ENCODE results near the gene EPB42. TPM values are rescaled to one million over a fixed set of nuclear protein-coding genes. Genes with fewer than 3 reads are reported as not detected.
"Not testable (repeated sequence)": the region's sequence is repeated elsewhere in the genome, so short reads cannot be mapped to it uniquely, and the experiment has no call there.

Gene EPB42
- total RNA-seq, 4 donors from 2014 or later, result 0.12 to 0.40 TPM; not detected in 2

DNA sequence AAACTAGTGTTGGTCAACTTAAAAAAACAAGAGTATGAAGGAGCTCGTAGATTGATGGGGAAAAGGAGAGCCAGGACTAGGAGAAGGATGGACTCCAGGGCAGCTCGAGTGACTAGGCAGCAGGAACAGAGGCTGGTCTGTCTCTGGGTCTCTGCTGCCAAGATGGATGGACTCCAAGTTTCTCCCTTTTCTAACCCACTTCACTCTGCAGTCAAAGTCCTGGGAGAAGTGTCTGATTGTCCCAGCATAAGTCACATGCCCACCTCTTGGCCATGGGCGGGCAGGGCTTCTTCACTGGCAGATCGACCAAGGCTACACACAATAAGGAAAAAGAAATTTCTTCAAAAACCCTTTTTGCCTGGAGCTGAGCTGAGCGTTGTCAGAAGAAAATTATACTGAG, 9.2 kb upstream of the EPB42 start:
- no peak for ATAC-seq
- H3K4me3 ChIP-seq, result no peak overlapping the region
- H3K36me3 ChIP-seq, result no peaks in the 10 kb centered on the region
- H3K9me3 ChIP-seq, result no peaks in the 10 kb centered on the region
- H3K27ac ChIP-seq, result peak overlapping the region in 3 of 4 donors; percentile 7 to 51 (median 31)
- WGBS, 2 donors (ENCODE audit: low coverage in 1 of 2), result 30 to 67% methylated on average over 2 to 5 of the region's 5 CpGs
- peaks cover 4% of the 10 kb centered on the region for H3K27me3 ChIP-seq
- TF ChIP-seq EP300 (IDR thresholded peaks at IDR 0.05), result no peak
- TF ChIP-seq POLR2A (IDR thresholded peaks at IDR 0.05), result no peak
- TF ChIP-seq, protein P1, sequence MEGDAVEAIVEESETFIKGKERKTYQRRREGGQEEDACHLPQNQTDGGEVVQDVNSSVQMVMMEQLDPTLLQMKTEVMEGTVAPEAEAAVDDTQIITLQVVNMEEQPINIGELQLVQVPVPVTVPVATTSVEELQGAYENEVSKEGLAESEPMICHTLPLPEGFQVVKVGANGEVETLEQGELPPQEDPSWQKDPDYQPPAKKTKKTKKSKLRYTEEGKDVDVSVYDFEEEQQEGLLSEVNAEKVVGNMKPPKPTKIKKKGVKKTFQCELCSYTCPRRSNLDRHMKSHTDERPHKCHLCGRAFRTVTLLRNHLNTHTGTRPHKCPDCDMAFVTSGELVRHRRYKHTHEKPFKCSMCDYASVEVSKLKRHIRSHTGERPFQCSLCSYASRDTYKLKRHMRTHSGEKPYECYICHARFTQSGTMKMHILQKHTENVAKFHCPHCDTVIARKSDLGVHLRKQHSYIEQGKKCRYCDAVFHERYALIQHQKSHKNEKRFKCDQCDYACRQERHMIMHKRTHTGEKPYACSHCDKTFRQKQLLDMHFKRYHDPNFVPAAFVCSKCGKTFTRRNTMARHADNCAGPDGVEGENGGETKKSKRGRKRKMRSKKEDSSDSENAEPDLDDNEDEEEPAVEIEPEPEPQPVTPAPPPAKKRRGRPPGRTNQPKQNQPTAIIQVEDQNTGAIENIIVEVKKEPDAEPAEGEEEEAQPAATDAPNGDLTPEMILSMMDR (IDR thresholded peaks at IDR 0.05), result no peak
- no peak for TF ChIP-seq POLR2AphosphoS5 (IDR thresholded peaks at IDR 0.05)
- H3K4me1 ChIP-seq, result peaks cover 0 to 5% (median 0%) of the 10 kb centered on the region in 3 donors

DNA sequence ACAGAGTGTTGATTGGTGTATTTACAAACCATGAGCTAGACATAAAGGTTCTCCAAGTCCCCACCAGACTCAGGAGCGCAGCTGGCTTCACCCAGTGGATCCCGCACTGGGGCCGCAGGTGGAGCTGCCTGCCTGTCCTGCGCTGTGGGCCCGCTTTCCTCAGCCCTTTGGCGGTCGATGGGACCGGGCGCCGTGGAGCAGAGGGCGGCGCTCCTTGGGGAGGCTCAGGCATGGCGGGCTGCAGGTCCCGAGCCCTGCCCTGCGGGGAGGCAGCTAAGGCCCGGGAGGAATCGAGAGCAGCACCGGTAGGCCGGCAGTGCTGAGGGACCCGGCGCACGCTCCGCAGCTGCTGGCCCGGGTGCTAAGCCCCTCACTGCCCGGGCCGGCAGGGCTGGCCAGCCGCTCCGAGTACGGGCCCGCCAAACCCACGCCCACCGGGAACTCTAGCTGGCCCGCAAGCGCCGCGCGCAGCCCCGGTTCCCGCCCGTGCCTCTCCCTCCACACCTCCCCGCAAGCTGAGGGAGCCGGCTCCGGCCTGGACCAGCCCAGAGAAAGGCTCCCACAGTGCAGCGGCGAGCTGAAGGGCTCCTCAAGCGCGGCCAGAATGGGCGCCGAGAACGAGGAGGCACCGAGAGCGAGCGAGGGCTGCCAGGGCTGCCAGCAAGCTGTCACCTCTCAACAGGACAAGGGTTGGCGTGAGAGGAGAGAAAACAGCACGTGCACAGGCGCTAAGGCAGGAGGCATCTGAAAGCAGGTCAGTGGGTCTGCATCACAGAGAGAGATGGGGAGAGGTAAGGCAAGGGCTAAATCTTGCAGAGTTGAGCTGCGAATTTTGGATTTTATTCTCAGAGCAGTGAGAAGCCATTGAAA, 5.9 kb upstream of the EPB42 start:
- H3K27me3 ChIP-seq, result peaks cover 10% of the 10 kb centered on the region
- H3K27ac ChIP-seq, result no peak overlapping the region
- no peaks in the 10 kb centered on the region for H3K36me3 ChIP-seq
- peaks cover 0 to 5% (median 0%) of the 10 kb centered on the region in 3 donors for H3K4me1 ChIP-seq
- ATAC-seq, result no peak
- H3K4me3 ChIP-seq, result no peak overlapping the region
- WGBS, 2 donors (ENCODE audit: low coverage in 1 of 2), result 86 to 100% methylated on average over 1 of the region's 57 CpGs
- no peaks in the 10 kb centered on the region for H3K9me3 ChIP-seq
- TF ChIP-seq POLR2AphosphoS5 (IDR thresholded peaks at IDR 0.05) (no peak), EP300 (IDR thresholded peaks at IDR 0.05) (no peak), POLR2A (IDR thresholded peaks at IDR 0.05) (no peak)
- TF ChIP-seq, protein P1 (IDR thresholded peaks at IDR 0.05), result no peak

DNA sequence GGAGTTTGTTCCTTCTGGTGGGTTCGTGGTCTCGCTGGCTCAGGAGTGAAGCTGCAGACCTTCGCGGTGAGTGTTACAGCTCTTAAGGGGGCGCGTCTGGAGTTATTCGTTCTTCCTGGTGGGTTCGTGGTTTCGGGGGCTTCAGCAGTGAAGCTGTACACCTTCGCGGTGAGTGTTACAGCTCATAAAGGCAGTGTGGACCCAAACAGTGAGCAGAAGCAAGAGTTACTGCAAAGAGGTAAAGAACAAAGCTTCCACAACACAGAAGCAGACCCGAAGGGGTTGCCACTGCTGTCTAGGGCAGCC, 5.1 kb upstream of the EPB42 start:
- peaks cover 10% of the 10 kb centered on the region for H3K27me3 ChIP-seq
- H3K9me3 ChIP-seq, H3K27ac ChIP-seq, ATAC-seq, H3K36me3 ChIP-seq, H3K4me3 ChIP-seq, H3K4me1 ChIP-seq: not testable (repeated sequence)
- WGBS, 2 donors (ENCODE audit: low coverage in 1 of 2), result 60 to 100% methylated on average over 1 of the region's 12 CpGs

DNA sequence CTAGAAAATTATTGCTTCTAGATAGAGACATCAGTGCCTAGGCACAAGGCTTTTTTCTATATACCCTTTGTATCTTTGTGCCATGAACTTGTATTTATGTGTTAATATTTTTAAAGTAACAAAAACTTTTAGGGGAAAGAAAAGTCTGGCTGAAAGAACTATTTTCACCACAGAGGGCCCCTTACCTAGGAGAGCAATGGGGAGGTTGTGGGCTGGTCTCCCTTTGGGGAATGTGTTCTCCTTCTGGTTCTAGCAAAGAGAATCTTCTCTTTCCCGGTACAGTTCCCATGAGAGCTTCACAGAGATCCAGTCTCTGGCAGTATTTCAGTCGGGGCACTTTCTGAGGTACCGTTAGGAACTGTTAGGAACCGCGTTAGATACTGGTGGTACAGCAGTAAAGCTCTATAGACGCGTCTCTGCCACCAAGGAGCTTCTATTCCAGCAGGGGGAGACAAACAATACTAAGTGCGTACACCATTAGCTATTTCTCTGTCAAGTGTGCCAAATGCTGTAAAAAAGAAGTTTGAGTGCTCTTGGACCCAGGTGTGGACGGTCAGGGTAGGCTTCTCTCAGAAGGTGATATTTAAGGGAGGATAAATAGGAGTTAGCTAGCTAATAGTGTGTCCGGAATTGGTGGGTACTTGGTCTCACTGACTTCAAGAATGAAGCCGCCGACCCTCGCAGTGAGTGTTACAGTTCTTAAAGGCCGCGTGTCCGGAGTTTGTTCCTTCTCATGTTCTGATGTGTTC, 4.6 kb upstream of the EPB42 start:
- 39 to 47% methylated on average over 13 to 14 of the region's 16 CpGs for whole genome bisulfite sequencing, 2 donors (ENCODE audit: low coverage in 1 of 2)
- H3K4me3 ChIP-seq, result no peak overlapping the region
- no peaks in the 10 kb centered on the region for H3K9me3 ChIP-seq
- H3K36me3 ChIP-seq, result no peaks in the 10 kb centered on the region
- peaks cover 10% of the 10 kb centered on the region for H3K27me3 ChIP-seq
- peaks cover 0 to 5% (median 0%) of the 10 kb centered on the region in 3 donors for H3K4me1 ChIP-seq
- no peak overlapping the region for H3K27ac ChIP-seq
- TF ChIP-seq POLR2A (IDR thresholded peaks at IDR 0.05), result no peak
- TF ChIP-seq, protein P1 (IDR thresholded peaks at IDR 0.05), result peak; percentile 19 to 64 (median 58)
- ATAC-seq, result peak; percentile 79

DNA sequence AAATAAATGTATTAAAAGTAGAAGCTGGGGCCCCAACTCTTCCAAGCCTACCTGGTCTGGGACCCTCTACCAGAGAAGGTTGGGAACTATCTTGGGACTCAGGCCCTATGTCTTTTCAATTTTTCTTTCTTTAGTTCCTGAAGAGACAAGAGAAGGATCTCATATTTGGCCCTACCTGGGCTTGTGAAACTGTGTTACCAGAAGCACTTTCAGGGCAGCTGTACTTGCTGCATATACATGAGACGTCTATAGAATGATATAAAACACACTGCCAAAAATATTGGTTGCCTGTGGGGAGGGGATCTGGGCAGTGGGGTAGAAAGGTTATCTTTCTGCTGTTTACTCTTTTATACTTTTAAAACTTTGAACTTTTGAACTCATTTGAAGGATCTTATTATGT, 604 bp upstream of the EPB42 start:
- H3K4me1 ChIP-seq, result no peaks in the 10 kb centered on the region
- no peak overlapping the region for H3K4me3 ChIP-seq
- no peaks in the 10 kb centered on the region for H3K9me3 ChIP-seq
- H3K27me3 ChIP-seq, result peaks cover 11% of the 10 kb centered on the region
- TF ChIP-seq, protein P1 (IDR thresholded peaks at IDR 0.05), result no peak
- TF ChIP-seq POLR2AphosphoS5 (IDR thresholded peaks at IDR 0.05), result no peak
- TF ChIP-seq POLR2A (IDR thresholded peaks at IDR 0.05), result no peak
- no peak for TF ChIP-seq EP300 (IDR thresholded peaks at IDR 0.05)
- WGBS, 2 donors (ENCODE audit: low coverage in 1 of 2), result 58 to 67% methylated on average over 1 of the region's 1 CpG
- H3K36me3 ChIP-seq, result no peaks in the 10 kb centered on the region
- no peak for ATAC-seq
- H3K27ac ChIP-seq, result no peak overlapping the region

Data from gastroesophageal sphincter (tissue), 4 donors.